K562 (cell line): Measurements from ENCODE around the gene HMGCL. TPM values are rescaled to one million over a fixed set of nuclear protein-coding genes. Genes with fewer than 3 reads are reported as not detected.

Experiments
- BDP1 ChIP-seq: IDR thresholded peaks from 3 replicates; pipeline ENCODE4 v1.6.1; 2011; ENCODE audit not compliant: insufficient read length, insufficient read depth
- CBX2 ChIP-seq: fragments of 200-600 bp; sonication (generic); IDR thresholded peaks from one replicate; pipeline ENCODE4 v1.6.1; 2012; ENCODE audit warnings: mild to moderate bottlenecking, low read length, inconsistent platforms; ENCODE audit not compliant: insufficient read depth, poor library complexity, severe bottlenecking
- E2F6 ChIP-seq, 2 experiments: IDR thresholded peaks; 2 replicates each; pipeline ENCODE4 v1.6.1; 2011; ENCODE audit warnings: borderline replicate concordance in 1 of 2, control low read depth in 1 of 2, low read depth in 1 of 2, low read length in 1 of 2, mild to moderate bottlenecking in 1 of 2, mixed read lengths in 1 of 2, moderate library complexity in 1 of 2; ENCODE audit not compliant: insufficient read depth in 1 of 2, insufficient read length in 1 of 2, poor library complexity in 1 of 2, severe bottlenecking in 1 of 2; ENCODE audit errors: extremely low read depth in 1 of 2
- ESRRA ChIP-seq: fragments of 450-650 bp; IDR thresholded peaks from 2 replicates; pipeline ENCODE4 v1.6.1; 2014; ENCODE audit warnings: low read depth, mild to moderate bottlenecking, moderate library complexity, borderline replicate concordance
- ETV1 ChIP-seq: fragments of 450-650 bp; conservative IDR thresholded peaks from 2 replicates; pipeline ENCODE4 v1.6.1; 2016; ENCODE audit warnings: missing genetic modification characterization, control low read depth, low read depth, missing compliant biosample characterization
- HDAC2 ChIP-seq: fragments of 450-650 bp; IDR thresholded peaks from 2 replicates; pipeline ENCODE4 v1.6.1; 2016; ENCODE audit warnings: mild to moderate bottlenecking
- ILK ChIP-seq: fragments of 450-650 bp; IDR thresholded peaks from 2 replicates; pipeline ENCODE4 v1.6.1; 2016; ENCODE audit warnings: missing genetic modification characterization, low read depth, mild to moderate bottlenecking, missing compliant biosample characterization, moderate library complexity, borderline replicate concordance
- NR1H2 ChIP-seq: sonication (generic); formaldehyde crosslinking; IDR thresholded peaks from 2 replicates; pipeline ENCODE4 v1.4.0; 2020; ENCODE audit warnings: mild to moderate bottlenecking, missing genetic modification reagents
- PHF8 ChIP-seq: fragments of 200-600 bp; sonication (generic); IDR thresholded peaks from 2 replicates; pipeline ENCODE4 v1.6.1; 2012; ENCODE audit warnings: mixed run types, mild to moderate bottlenecking, inconsistent platforms, low read length, moderate library complexity, borderline replicate concordance
- RBBP5 ChIP-seq: fragments of 200-600 bp; sonication (generic); IDR thresholded peaks from 2 replicates; pipeline ENCODE4 v1.6.1; 2012; ENCODE audit warnings: borderline replicate concordance, mild to moderate bottlenecking, low read length, control low read depth, inconsistent platforms; ENCODE audit not compliant: insufficient read depth, poor library complexity, severe bottlenecking
- SRF ChIP-seq, 2 experiments: fragments of 250-450, 450-650 bp in 1 of 2; sonication (Bioruptor Pico) in 1 of 2; sonication (generic) in 1 of 2; formaldehyde crosslinking; IDR thresholded peaks; 2 replicates each; pipeline versions ENCODE4 v1.5.0 to v1.5.1; 2020 to 2022; ENCODE audit warnings: mild to moderate bottlenecking in 1 of 2, missing genetic modification reagents in 1 of 2
- ZNF274 ChIP-seq: IDR thresholded peaks from 2 replicates; pipeline ENCODE4 v1.6.1; 2011; ENCODE audit warnings: low read depth, mild to moderate bottlenecking, low read length, moderate library complexity, borderline replicate concordance
- polyA plus RNA-seq, 8 experiments: library from polyadenylated mRNA; depleted of rRNA in 4 of 8; stranded (reverse) in 5 of 8; unstranded in 3 of 8; fragments of >200 nt; fragmentation: Nextera tagmentation in 2 of 8; fragmentation: Illumina TruSeq in 1 of 8; extraction: Ambion mirVana in 2 of 8; extraction: Trizol in 1 of 8; gene quantifications; 2 replicates each; pipeline versions ENCODE4 v1.2.1 to v1.2.3, GENCODE V29; 2011 to 2014; ENCODE audit warnings: inconsistent platforms in 1 of 8, missing spikeins in 1 of 8
- total RNA-seq, 7 experiments: library from RNA; depleted of rRNA in 6 of 7; stranded (reverse); fragments of >200 nt in 6 of 7; fragmentation: Illumina TruSeq in 2 of 7; extraction: Trizol in 2 of 7; gene quantifications; 2 replicates each; pipeline versions ENCODE4 v1.2.1 to v1.2.3, GENCODE V29; 2011 to 2021; ENCODE audit warnings: low replicate concordance in 1 of 7
- TF ChIP-seq, protein P1 (sequence below): sonication (generic); formaldehyde crosslinking; IDR thresholded peaks from 2 replicates; pipeline ENCODE4 v1.8.0; 2023; ENCODE audit warnings: missing genetic modification reagents, mild to moderate bottlenecking, borderline replicate concordance
- TF ChIP-seq, protein P2 (sequence below): IDR thresholded peaks from 2 replicates; pipeline ENCODE4 v1.6.1; 2011; ENCODE audit warnings: borderline replicate concordance, low read depth, mild to moderate bottlenecking, moderate library complexity, low read length; ENCODE audit not compliant: insufficient read depth, poor library complexity, severe bottlenecking
- TF ChIP-seq, protein P3 (sequence below): fragments of 450-650 bp; formaldehyde crosslinking; IDR thresholded peaks from 2 replicates; pipeline ENCODE4 v1.4.0; 2022; ENCODE audit warnings: mild to moderate bottlenecking, moderate library complexity

The HMGCL gene
- total and polyA plus RNA-seq, 9 of the 15 experiments (the other 6 are each of a cell fraction or from before 2014, with no cell fraction given) = 18.0 to 82.2 (median 24.2) TPM

DNA sequence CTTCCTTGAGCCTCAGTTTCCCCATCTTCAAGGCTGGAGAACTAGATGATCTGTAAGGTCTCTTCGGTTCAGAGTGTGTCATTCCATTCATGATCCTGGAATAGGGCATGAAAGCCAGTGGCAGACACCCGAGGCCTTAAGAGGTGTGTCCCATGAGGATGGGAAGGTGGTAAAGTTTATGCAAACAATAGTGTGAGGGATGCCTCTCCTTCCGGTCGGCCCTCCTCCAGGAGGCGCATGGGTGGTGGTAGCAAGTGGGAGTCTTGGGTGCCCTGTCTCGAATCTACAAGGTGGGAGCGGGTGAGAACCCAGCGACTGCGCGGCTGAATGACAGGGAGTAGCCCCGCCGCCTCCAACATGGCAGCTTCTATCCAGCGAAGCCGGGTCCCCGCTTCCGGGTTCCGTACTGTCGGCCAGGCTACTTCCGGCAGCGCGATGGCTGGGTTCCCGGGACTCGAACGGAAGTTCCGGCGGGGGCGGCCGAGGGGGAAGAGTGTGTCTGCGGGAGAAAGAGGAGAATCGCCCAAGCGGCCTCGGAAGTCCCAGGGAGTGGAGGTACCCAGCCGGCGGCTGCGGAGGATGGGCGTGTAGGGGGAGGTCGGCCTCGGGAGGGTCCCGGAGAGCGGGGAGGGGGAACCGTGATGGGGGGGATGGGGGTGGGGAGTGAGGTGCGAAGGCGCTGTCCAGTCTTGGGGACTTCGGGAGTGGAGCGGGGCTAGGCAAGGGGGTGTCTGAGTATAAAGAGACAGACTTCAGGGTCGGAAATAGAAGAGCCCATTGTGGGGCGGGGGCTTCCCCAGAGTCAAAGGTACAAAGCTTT is 34.3 kb downstream of the HMGCL start, which contains the start of gene LYPLA2 (continued):
- TF ChIP-seq RBBP5 (peak; percentile 75), E2F6 (IDR thresholded peaks at IDR 0.05; ENCODE audit: borderline replicate concordance in 1 of 2, extremely low read depth in 1 of 2, insufficient read depth in 1 of 2, insufficient read length in 1 of 2, low read depth in 1 of 2, low read length in 1 of 2, poor library complexity in 1 of 2, severe bottlenecking in 1 of 2) (peak in 1 of 2 experiments; percentile 46), ZNF274 (no peak), PHF8 (peak; percentile 59; the same call in 1 of the 2 replicates), CBX2 (no peak), ETV1 (tag) (peak; percentile 97), NR1H2 (peak; percentile 83), ILK (no peak), ESRRA (peak; percentile 29; the same call in 1 of the 2 replicates), SRF (CRISPR knock-in tag; IDR thresholded peaks at IDR 0.05) (no peak), HDAC2 (peak; percentile 61), BDP1 (no peak)
- TF ChIP-seq, protein P1, sequence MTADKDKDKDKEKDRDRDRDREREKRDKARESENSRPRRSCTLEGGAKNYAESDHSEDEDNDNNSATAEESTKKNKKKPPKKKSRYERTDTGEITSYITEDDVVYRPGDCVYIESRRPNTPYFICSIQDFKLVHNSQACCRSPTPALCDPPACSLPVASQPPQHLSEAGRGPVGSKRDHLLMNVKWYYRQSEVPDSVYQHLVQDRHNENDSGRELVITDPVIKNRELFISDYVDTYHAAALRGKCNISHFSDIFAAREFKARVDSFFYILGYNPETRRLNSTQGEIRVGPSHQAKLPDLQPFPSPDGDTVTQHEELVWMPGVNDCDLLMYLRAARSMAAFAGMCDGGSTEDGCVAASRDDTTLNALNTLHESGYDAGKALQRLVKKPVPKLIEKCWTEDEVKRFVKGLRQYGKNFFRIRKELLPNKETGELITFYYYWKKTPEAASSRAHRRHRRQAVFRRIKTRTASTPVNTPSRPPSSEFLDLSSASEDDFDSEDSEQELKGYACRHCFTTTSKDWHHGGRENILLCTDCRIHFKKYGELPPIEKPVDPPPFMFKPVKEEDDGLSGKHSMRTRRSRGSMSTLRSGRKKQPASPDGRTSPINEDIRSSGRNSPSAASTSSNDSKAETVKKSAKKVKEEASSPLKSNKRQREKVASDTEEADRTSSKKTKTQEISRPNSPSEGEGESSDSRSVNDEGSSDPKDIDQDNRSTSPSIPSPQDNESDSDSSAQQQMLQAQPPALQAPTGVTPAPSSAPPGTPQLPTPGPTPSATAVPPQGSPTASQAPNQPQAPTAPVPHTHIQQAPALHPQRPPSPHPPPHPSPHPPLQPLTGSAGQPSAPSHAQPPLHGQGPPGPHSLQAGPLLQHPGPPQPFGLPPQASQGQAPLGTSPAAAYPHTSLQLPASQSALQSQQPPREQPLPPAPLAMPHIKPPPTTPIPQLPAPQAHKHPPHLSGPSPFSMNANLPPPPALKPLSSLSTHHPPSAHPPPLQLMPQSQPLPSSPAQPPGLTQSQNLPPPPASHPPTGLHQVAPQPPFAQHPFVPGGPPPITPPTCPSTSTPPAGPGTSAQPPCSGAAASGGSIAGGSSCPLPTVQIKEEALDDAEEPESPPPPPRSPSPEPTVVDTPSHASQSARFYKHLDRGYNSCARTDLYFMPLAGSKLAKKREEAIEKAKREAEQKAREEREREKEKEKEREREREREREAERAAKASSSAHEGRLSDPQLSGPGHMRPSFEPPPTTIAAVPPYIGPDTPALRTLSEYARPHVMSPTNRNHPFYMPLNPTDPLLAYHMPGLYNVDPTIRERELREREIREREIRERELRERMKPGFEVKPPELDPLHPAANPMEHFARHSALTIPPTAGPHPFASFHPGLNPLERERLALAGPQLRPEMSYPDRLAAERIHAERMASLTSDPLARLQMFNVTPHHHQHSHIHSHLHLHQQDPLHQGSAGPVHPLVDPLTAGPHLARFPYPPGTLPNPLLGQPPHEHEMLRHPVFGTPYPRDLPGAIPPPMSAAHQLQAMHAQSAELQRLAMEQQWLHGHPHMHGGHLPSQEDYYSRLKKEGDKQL = no peak
- TF ChIP-seq, protein P2, sequence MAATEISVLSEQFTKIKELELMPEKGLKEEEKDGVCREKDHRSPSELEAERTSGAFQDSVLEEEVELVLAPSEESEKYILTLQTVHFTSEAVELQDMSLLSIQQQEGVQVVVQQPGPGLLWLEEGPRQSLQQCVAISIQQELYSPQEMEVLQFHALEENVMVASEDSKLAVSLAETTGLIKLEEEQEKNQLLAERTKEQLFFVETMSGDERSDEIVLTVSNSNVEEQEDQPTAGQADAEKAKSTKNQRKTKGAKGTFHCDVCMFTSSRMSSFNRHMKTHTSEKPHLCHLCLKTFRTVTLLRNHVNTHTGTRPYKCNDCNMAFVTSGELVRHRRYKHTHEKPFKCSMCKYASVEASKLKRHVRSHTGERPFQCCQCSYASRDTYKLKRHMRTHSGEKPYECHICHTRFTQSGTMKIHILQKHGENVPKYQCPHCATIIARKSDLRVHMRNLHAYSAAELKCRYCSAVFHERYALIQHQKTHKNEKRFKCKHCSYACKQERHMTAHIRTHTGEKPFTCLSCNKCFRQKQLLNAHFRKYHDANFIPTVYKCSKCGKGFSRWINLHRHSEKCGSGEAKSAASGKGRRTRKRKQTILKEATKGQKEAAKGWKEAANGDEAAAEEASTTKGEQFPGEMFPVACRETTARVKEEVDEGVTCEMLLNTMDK = no peak
- TF ChIP-seq, protein P3, sequence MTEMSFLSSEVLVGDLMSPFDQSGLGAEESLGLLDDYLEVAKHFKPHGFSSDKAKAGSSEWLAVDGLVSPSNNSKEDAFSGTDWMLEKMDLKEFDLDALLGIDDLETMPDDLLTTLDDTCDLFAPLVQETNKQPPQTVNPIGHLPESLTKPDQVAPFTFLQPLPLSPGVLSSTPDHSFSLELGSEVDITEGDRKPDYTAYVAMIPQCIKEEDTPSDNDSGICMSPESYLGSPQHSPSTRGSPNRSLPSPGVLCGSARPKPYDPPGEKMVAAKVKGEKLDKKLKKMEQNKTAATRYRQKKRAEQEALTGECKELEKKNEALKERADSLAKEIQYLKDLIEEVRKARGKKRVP (CRISPR knock-in tag) = peak; percentile 18; the same call in 1 of the 2 replicates
